Thoracic aorta (tissue), 2 donors: ENCODE results near the gene ADGRA1. TPM values are rescaled to one million over a fixed set of nuclear protein-coding genes. Genes with fewer than 3 reads are reported as not detected.

Source experiments
- ATAC-seq: fragments of 150-250 bp; one replicate; pipeline ENCODE4 v1.8.0; 2017; ENCODE audit warnings: low read depth; ENCODE audit not compliant: insufficient number of reproducible peaks, low FRiP score
- DNase-seq: peaks from one replicate; pipeline ENCODE4 v3.0.0-alpha.2; 2020; ENCODE audit warnings: low spot score
- H3K27ac ChIP-seq, 2 donors: fragments of 200-600 bp; sonication (generic); 1 replicate in 1 of 2; 2 replicates in 1 of 2; pipeline ENCODE4 v1.5.1; 2016; ENCODE audit warnings: mild to moderate bottlenecking in 2 of 2, moderate library complexity in 2 of 2
- H3K27me3 ChIP-seq: fragments of 200-600 bp; sonication (generic); replicated peaks from 2 replicates; pipeline ENCODE4 v1.6.0; 2016; ENCODE audit warnings: mild to moderate bottlenecking; ENCODE audit not compliant: insufficient read depth
- H3K36me3 ChIP-seq: fragments of 200-600 bp; sonication (generic); one replicate; pipeline ENCODE4 v1.5.1; 2016
- H3K4me1 ChIP-seq, 2 donors: fragments of 200-600 bp; sonication (generic); 1 replicate in 1 of 2; 2 replicates in 1 of 2; pipeline versions ENCODE4 v1.5.1 to v1.6.0; 2016; ENCODE audit warnings: low read depth in 2 of 2, mild to moderate bottlenecking in 1 of 2; ENCODE audit not compliant: control insufficient read depth in 1 of 2
- H3K4me3 ChIP-seq: fragments of 200-600 bp; sonication (generic); 2 replicates; pipeline ENCODE4 v1.5.1; 2016; ENCODE audit warnings: mild to moderate bottlenecking
- H3K9me3 ChIP-seq: fragments of 200-600 bp; sonication (generic); 2 replicates; pipeline ENCODE4 v1.5.1; 2016
- CTCF ChIP-seq: fragments of 200-600 bp; sonication (generic); IDR thresholded peaks from one replicate; pipeline ENCODE4 v1.5.1; 2019; ENCODE audit warnings: antibody characterized with exemption
- total RNA-seq, 2 donors: library from RNA; depleted of rRNA; stranded (reverse); fragments of >200 nt; gene quantifications; one replicate each; pipeline versions ENCODE4 v1.1.0 to v1.2.3, GENCODE V29; 2016

The ADGRA1 gene
- total RNA-seq, 2 donors from 2014 or later, result not detected

GRCh38 chr10:133178357-133179127 lies 90.8 kb downstream of the ADGRA1 start:
- DNase-seq (no peak), ATAC-seq (no peak)
- no peak for TF ChIP-seq CTCF
- Histone ChIP-seq H3K4me3 (no peak overlapping the region), H3K9me3 (no peaks in the 10 kb centered on the region), H3K27ac (no peak overlapping the region), H3K27me3 (no peaks in the 10 kb centered on the region), H3K4me1 (no peaks in the 10 kb centered on the region), H3K36me3 (no peaks in the 10 kb centered on the region)

- H3K27me3 ChIP-seq, result no peaks in the 10 kb centered on the region
- DNase-seq (no peak), ATAC-seq (no peak)
- H3K4me3 ChIP-seq, result no peak overlapping the region
- H3K9me3 ChIP-seq, result no peaks in the 10 kb centered on the region
- TF ChIP-seq CTCF, result no peak
- H3K36me3 ChIP-seq, result no peaks in the 10 kb centered on the region
- no peak overlapping the region for H3K27ac ChIP-seq
- no peaks in the 10 kb centered on the region for H3K4me1 ChIP-seq
Observed at GRCh38 chr10:133179128-133179520, 91.4 kb downstream of the ADGRA1 start.

GRCh38 chr10:133179651-133180050 lies 91.9 kb downstream of the ADGRA1 start:
- ATAC-seq (no peak), DNase-seq (no peak)
- H3K4me3 ChIP-seq, result no peak overlapping the region
- TF ChIP-seq CTCF, result no peak
- H3K4me1 ChIP-seq, result no peaks in the 10 kb centered on the region
- no peaks in the 10 kb centered on the region for H3K9me3 ChIP-seq
- H3K36me3 ChIP-seq, result no peaks in the 10 kb centered on the region
- H3K27me3 ChIP-seq, result no peaks in the 10 kb centered on the region
- no peak overlapping the region for H3K27ac ChIP-seq

GRCh38 chr10:133180192-133180964 lies 92.7 kb downstream of the ADGRA1 start:
- no peak for ATAC-seq

More at GRCh38 chr10:133180192-133180964, 92.7 kb downstream of the ADGRA1 start:
- no peak overlapping the region for H3K4me3 ChIP-seq
- H3K27me3 ChIP-seq, result no peaks in the 10 kb centered on the region
- H3K36me3 ChIP-seq, result no peaks in the 10 kb centered on the region
- TF ChIP-seq CTCF, result no peak
- H3K4me1 ChIP-seq, result no peaks in the 10 kb centered on the region
- H3K27ac ChIP-seq, result no peak overlapping the region
- no peak for DNase-seq
- H3K9me3 ChIP-seq, result no peaks in the 10 kb centered on the region
